DOHH2 (cell line): Measurements from ENCODE around the gene TMEM161B.

Experiments
- H3F3A ChIP-seq: fragments of 200-600 bp; sonication (generic), shearing (Covaris generic); 2 replicates; pipeline ENCODE4 v1.6.0; 2016; ENCODE audit warnings: antibody characterized with exemption, mild to moderate bottlenecking; ENCODE audit not compliant: control insufficient read depth, insufficient read depth
- H3K27ac ChIP-seq: fragments of 200-600 bp; sonication (generic); 2 replicates; pipeline ENCODE4 v1.5.1; 2014; ENCODE audit warnings: low read depth, mild to moderate bottlenecking, low read length, moderate library complexity
- H3K27me3 ChIP-seq: fragments of 200-600 bp; sonication (generic); 2 replicates; pipeline ENCODE4 v1.6.1; 2014; ENCODE audit warnings: mild to moderate bottlenecking, low read length, mixed read lengths; ENCODE audit not compliant: control insufficient read depth
- H3K36me3 ChIP-seq: fragments of 200-600 bp; sonication (generic); 2 replicates; pipeline ENCODE4 v1.6.1; 2014; ENCODE audit warnings: mild to moderate bottlenecking, low read length, moderate library complexity, mixed read lengths; ENCODE audit not compliant: control insufficient read depth
- H3K4me1 ChIP-seq: fragments of 200-600 bp; sonication (generic); 2 replicates; pipeline ENCODE4 v1.6.1; 2014; ENCODE audit warnings: mild to moderate bottlenecking, low read length, mixed read lengths; ENCODE audit not compliant: control insufficient read depth
- H3K4me2 ChIP-seq: fragments of 200-600 bp; sonication (generic); 2 replicates; pipeline ENCODE4 v1.6.0; 2014; ENCODE audit warnings: mild to moderate bottlenecking, low read length, moderate library complexity
- H3K4me3 ChIP-seq: fragments of 200-600 bp; sonication (generic); 2 replicates; pipeline ENCODE4 v1.5.1; 2014; ENCODE audit warnings: mild to moderate bottlenecking, low read length, mixed read lengths
- H3K79me2 ChIP-seq: fragments of 200-600 bp; sonication (generic); 2 replicates; pipeline ENCODE4 v1.6.1; 2014; ENCODE audit warnings: mild to moderate bottlenecking, low read length, mixed read lengths; ENCODE audit not compliant: control insufficient read depth
- H3K9me2 ChIP-seq: fragments of 200-600 bp; sonication (generic); replicated peaks from 2 replicates; pipeline ENCODE4 v1.6.1; 2014; ENCODE audit warnings: mild to moderate bottlenecking, low read length, mixed read lengths; ENCODE audit not compliant: control insufficient read depth
- H3K9me3 ChIP-seq: fragments of 200-600 bp; sonication (generic); 2 replicates; pipeline ENCODE4 v1.6.1; 2014; ENCODE audit warnings: antibody characterized with exemption, low read length, mixed read lengths; ENCODE audit not compliant: control insufficient read depth, insufficient read depth
- H4K20me1 ChIP-seq: fragments of 200-600 bp; sonication (generic); 2 replicates; pipeline ENCODE4 v1.6.0; 2014; ENCODE audit warnings: low read depth, mild to moderate bottlenecking, antibody characterized with exemption, low read length, moderate library complexity; ENCODE audit not compliant: control insufficient read depth, insufficient read depth
- EZH2phosphoT487 ChIP-seq: fragments of 200-600 bp; sonication (generic); IDR thresholded peaks from 2 replicates; pipeline ENCODE4 v1.6.1; 2017; ENCODE audit warnings: borderline replicate concordance, mild to moderate bottlenecking, antibody characterized with exemption, low read length, moderate library complexity, mixed read lengths
- TF ChIP-seq, protein P1 (sequence below): fragments of 200-600 bp; sonication (generic); IDR thresholded peaks from one replicate; pipeline ENCODE4 v1.5.1; 2014; ENCODE audit warnings: antibody characterized with exemption, mild to moderate bottlenecking, low read depth, low read length; ENCODE audit not compliant: poor library complexity, severe bottlenecking

TMEM161B gene

GRCh38 chr5:88251048-88251711, 17.5 kb downstream of the TMEM161B start:
- Histone ChIP-seq H3K36me3 (peaks cover 48% of the 10 kb centered on the region), H3K9me3 (no peaks in the 10 kb centered on the region), H3K4me3 (no peak overlapping the region), H3K4me2 (no peak overlapping the region), H3K4me1 (no peaks in the 10 kb centered on the region), H3F3A (no peaks in the 10 kb centered on the region), H3K27me3 (no peaks in the 10 kb centered on the region), H4K20me1 (0 out of 2 replicates have a peak, but pooled peaks cover 3% of the 10 kb centered on the region), H3K9me2 (no peaks in the 10 kb centered on the region), H3K79me2 (peaks cover 97% of the 10 kb centered on the region), H3K27ac (no peak overlapping the region)
- no peak for TF ChIP-seq EZH2phosphoT487
- TF ChIP-seq, protein P1, sequence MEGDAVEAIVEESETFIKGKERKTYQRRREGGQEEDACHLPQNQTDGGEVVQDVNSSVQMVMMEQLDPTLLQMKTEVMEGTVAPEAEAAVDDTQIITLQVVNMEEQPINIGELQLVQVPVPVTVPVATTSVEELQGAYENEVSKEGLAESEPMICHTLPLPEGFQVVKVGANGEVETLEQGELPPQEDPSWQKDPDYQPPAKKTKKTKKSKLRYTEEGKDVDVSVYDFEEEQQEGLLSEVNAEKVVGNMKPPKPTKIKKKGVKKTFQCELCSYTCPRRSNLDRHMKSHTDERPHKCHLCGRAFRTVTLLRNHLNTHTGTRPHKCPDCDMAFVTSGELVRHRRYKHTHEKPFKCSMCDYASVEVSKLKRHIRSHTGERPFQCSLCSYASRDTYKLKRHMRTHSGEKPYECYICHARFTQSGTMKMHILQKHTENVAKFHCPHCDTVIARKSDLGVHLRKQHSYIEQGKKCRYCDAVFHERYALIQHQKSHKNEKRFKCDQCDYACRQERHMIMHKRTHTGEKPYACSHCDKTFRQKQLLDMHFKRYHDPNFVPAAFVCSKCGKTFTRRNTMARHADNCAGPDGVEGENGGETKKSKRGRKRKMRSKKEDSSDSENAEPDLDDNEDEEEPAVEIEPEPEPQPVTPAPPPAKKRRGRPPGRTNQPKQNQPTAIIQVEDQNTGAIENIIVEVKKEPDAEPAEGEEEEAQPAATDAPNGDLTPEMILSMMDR: no peak

DNA sequence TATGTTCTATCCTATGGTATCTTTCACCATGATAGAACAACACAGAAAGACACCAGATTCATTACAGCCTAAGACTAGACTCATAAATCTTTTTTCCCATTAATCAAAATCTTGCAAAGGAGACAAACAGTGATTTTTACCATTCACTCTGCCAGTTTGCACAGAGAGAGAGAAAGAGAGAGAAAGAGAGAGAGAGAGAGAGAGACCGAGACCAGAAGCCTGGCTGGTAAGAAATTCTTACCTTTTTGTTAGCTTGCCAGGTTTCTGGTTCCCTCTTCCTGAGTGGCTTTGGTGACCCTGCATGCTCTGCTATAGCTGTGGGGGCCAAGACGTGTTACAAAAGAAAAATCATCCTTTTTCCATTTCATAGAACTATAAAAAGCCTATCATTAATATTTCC, 18.6 kb downstream of the TMEM161B start:
- no peaks in the 10 kb centered on the region for H3F3A ChIP-seq
- no peaks in the 10 kb centered on the region for H3K9me3 ChIP-seq
- no peak overlapping the region for H3K27ac ChIP-seq
- H3K4me2 ChIP-seq: no peak overlapping the region
- no peaks in the 10 kb centered on the region for H3K9me2 ChIP-seq
- peaks cover 97% of the 10 kb centered on the region for H3K79me2 ChIP-seq
- peaks cover 44% of the 10 kb centered on the region for H3K36me3 ChIP-seq
- H4K20me1 ChIP-seq: 0 out of 2 replicates have a peak, but pooled peaks cover 3% of the 10 kb centered on the region
- no peak overlapping the region for H3K4me3 ChIP-seq
- H3K4me1 ChIP-seq: no peaks in the 10 kb centered on the region
- H3K27me3 ChIP-seq: no peaks in the 10 kb centered on the region
- no peak for TF ChIP-seq EZH2phosphoT487
- TF ChIP-seq, protein P1: no peak

- Histone ChIP-seq H3K27ac (no peak overlapping the region), H3K4me1 (no peaks in the 10 kb centered on the region), H4K20me1 (0 out of 2 replicates have a peak, but pooled peaks cover 3% of the 10 kb centered on the region)
Observed at GRCh38 chr5:88248743-88249540, 19.7 kb downstream of the TMEM161B start.

More at GRCh38 chr5:88248743-88249540, 19.7 kb downstream of the TMEM161B start:
- H3K27me3 ChIP-seq: no peaks in the 10 kb centered on the region
- peaks cover 40% of the 10 kb centered on the region for H3K36me3 ChIP-seq
- TF ChIP-seq, protein P1: no peak
- TF ChIP-seq EZH2phosphoT487: no peak
- H3F3A ChIP-seq: no peaks in the 10 kb centered on the region
- H3K9me3 ChIP-seq: no peaks in the 10 kb centered on the region
- H3K4me2 ChIP-seq: no peak overlapping the region
- H3K79me2 ChIP-seq: peaks cover 97% of the 10 kb centered on the region
- no peaks in the 10 kb centered on the region for H3K9me2 ChIP-seq
- H3K4me3 ChIP-seq: no peak overlapping the region
